Neural cell (in vitro differentiated cells): Measurements from ENCODE around the gene ANGPT4.

Experiments used
- EP300 ChIP-seq: fragments of 450-650 bp; conservative IDR thresholded peaks from 2 replicates; pipeline ENCODE4 v1.6.1; 2014; ENCODE audit warnings: antibody characterized with exemption, mild to moderate bottlenecking, moderate library complexity; ENCODE audit not compliant: poor library complexity, severe bottlenecking
- RAD21 ChIP-seq: fragments of 450-650 bp; conservative IDR thresholded peaks from 2 replicates; pipeline ENCODE4 v1.6.1; 2014; ENCODE audit warnings: antibody characterized with exemption, mild to moderate bottlenecking, moderate library complexity
- TAF1 ChIP-seq: IDR thresholded peaks from 2 replicates; pipeline ENCODE4 v1.6.1; 2012; ENCODE audit warnings: low read depth
- TF ChIP-seq, protein P1 (sequence below): fragments of 450-650 bp; IDR thresholded peaks from 2 replicates; pipeline ENCODE4 v1.5.1; 2014; ENCODE audit warnings: antibody characterized with exemption, mild to moderate bottlenecking, moderate library complexity; ENCODE audit not compliant: poor library complexity, severe bottlenecking

DNA sequence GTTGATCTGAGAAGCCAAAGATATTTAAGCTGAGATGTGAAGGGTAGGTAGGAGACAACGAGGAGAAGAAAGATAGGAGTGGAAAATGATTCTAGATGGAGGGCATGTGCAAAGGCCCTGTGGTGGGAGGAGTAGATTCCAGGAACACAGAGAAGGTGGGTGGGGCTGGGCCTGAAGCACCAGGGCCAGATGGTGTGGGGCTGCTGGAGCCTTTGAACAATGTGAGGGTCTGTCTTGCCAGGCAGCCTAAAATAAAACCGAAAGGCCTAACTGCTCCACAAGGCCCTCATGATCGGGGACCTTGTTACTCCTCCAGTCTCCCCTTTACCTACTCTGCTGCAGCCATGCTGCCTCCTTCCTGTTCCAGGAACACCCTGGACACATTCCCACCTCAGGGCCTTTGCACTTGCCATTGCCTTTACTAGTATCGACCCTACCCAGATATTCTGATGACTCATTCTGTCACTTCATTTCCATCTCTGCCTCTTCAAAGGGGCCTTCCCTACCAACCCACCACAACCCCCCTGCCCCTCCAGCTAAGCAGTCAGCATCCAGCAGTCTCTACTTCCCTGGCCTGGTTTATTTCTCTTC, 62.6 kb downstream of the ANGPT4 start:
- TF ChIP-seq EP300 (no peak), RAD21 (no peak), TAF1 (no peak)
- TF ChIP-seq, protein P1, sequence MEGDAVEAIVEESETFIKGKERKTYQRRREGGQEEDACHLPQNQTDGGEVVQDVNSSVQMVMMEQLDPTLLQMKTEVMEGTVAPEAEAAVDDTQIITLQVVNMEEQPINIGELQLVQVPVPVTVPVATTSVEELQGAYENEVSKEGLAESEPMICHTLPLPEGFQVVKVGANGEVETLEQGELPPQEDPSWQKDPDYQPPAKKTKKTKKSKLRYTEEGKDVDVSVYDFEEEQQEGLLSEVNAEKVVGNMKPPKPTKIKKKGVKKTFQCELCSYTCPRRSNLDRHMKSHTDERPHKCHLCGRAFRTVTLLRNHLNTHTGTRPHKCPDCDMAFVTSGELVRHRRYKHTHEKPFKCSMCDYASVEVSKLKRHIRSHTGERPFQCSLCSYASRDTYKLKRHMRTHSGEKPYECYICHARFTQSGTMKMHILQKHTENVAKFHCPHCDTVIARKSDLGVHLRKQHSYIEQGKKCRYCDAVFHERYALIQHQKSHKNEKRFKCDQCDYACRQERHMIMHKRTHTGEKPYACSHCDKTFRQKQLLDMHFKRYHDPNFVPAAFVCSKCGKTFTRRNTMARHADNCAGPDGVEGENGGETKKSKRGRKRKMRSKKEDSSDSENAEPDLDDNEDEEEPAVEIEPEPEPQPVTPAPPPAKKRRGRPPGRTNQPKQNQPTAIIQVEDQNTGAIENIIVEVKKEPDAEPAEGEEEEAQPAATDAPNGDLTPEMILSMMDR: no peak
